ENCODE data around the gene TARBP1.

The TARBP1 gene

GRCh38 chr1:234484991-234485739, 6.2 kb upstream of the TARBP1 start:
- FAIRE-seq, result no peak

DNA sequence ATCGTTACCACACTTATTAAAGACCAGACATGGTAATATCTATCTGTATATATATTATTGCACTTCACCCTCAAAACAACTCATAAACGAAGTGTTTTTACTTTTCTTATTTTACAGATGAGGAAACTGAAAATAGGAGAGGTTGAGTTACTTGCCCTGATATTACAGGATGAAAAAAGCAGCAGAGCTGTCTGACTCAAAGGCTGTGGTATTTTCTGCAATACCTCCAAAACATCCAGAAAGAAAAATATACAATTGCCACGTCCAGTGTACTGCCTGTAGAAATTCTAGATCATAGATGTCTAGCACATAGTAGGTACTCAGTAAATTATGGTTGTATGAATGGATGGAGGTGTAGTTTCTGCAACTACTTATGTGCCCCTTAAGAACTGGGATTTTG, 5.2 kb upstream of the TARBP1 start:
- no peak for FAIRE-seq

DNA sequence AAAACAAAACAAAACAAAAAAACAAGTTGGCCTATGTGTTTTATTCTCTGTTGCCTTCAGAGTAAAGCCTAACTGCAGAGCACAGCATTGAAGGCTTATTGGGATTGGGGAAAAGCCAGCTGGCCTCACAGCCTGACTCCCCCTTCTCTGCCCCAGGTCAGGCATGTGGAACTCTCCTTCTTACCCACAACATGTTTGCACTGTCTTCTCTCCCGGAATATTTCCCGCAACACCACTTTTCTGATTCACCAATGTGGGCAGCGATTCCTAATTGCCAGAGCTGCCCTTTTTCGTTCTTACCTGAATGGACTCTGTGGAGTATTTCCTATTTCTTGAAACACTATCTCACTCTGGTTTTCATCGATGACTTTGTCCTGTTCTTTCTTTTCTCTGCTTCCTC, 2.8 kb upstream of the TARBP1 start:
- FAIRE-seq, result no peak

- no peak for FAIRE-seq
These were observed 887 bp upstream of the TARBP1 start for GRCh38 chr1:234479866-234480265.

GRCh38 chr1:234479310-234479559, 256 bp upstream of the TARBP1 start:
- no peak for FAIRE-seq

DNA sequence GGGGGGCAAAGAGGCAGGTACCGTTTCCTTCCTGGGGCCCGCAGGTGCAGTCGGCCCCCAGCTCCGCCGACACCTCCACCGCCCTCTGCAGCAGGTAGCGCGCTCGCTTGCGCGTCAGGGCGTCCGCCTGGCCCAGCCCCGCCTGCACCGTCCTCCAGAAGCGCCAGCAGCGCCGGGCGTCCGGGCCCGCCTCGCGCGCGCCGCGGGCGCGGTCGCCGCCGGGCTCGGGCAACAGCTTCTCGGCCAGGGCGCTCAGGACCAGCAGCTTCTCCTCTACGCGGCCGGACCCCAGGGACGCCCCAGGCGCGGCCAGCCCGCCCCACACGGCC, 863 bp downstream of the TARBP1 start:
- no peak for FAIRE-seq

GRCh38 chr1:234477386-234478151, 1.4 kb downstream of the TARBP1 start:
- FAIRE-seq, result no peak

DNA sequence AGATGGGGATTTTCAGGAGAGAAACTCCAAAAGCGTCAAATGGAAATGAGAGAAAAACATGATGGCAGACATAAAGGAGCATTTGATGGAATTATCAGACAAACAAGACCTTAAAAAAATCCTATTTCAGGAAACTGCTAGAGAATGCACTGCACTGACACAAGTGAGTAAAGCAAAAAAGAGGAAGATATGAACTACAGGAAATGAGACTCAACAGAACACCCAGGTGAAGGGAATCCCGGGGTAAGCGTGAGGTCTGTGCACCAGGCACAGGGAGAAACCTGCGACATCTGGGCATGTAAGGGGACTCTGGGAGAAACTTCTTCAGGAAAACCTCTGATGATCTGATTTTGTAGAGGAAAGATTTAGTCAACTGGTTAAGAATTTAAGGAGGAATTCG, 2.8 kb downstream of the TARBP1 start:
- FAIRE-seq, result no peak

- no peak for FAIRE-seq
These were observed 3.7 kb downstream of the TARBP1 start for GRCh38 chr1:234475167-234475793.

GRCh38 chr1:234474375-234474774, 4.6 kb downstream of the TARBP1 start:
- FAIRE-seq, result no peak

- no peak for FAIRE-seq
These were observed 5.9 kb downstream of the TARBP1 start for GRCh38 chr1:234473118-234473517.

DNA sequence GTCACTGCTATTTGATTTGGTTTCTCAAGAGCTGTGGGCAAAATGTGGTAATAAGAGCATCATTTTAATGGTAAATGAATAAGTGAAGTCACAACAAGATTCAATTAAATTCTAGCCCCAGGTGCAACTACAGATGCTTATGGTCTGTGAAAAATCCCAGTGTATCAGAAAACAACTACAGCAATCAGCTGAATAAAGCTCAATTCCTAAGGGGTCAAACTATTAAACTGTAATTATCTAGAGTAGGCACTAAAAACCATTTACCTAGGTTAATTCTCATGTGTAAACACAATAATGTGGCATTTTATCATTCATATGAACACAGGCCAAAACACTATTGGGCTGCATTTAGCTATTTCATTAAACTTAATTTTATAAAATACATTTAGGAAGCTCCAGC, 9.6 kb downstream of the TARBP1 start:
- FAIRE-seq, result no peak

DNA sequence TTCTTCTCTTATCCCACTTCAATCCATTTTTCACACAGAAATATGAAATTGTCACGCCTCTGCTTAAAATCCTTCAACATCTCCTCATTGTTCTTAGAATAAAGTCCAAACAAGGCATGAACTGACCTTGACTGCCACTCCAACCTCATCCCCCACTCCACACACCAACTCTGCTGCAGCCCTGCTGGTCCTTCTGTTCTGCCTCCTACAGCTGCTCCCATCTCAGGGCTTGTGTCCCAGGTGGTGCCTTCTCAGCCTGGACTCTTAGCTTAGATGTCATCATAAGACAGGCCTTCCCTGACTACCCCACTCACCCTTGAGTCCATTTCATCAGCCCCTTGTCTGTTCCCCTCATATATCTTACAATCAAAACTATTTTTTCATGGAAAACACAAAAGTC, 10.4 kb downstream of the TARBP1 start:
- FAIRE-seq, result no peak

- FAIRE-seq, result no peak
These were observed 11.2 kb downstream of the TARBP1 start for GRCh38 chr1:234467821-234468220.

DNA sequence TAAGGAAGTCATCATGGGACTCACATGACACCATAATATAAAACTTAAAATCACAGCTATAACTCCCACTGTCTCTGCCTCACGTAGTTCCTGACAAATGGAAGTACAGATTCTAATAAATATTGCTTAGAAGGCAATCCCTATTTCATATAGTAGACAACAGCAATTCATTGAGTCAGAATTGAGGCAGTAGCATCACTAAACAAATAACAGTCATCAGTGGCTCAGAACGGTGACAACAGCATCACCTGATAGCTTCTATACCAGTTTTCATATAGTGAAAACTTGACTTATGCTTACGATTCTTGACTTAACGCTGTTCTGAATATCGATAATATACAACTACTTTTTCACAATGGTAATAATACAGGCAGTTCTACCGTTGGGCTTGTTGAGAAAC, 12.0 kb downstream of the TARBP1 start:
- no peak for FAIRE-seq

- no peak for FAIRE-seq
These were observed 15.2 kb downstream of the TARBP1 start for GRCh38 chr1:234463749-234464148.

- no peak for FAIRE-seq
These were observed 18.3 kb downstream of the TARBP1 start for GRCh38 chr1:234460652-234461051.

- FAIRE-seq, result no peak
These were observed 20.5 kb downstream of the TARBP1 start for GRCh38 chr1:234458352-234459017.

GRCh38 chr1:234454926-234455325, 24.1 kb downstream of the TARBP1 start:
- no peak for FAIRE-seq

- no peak for FAIRE-seq
These were observed 26.5 kb downstream of the TARBP1 start for GRCh38 chr1:234452406-234452965.

- no peak for FAIRE-seq
These were observed 38.6 kb downstream of the TARBP1 start for GRCh38 chr1:234440348-234440747.

DNA sequence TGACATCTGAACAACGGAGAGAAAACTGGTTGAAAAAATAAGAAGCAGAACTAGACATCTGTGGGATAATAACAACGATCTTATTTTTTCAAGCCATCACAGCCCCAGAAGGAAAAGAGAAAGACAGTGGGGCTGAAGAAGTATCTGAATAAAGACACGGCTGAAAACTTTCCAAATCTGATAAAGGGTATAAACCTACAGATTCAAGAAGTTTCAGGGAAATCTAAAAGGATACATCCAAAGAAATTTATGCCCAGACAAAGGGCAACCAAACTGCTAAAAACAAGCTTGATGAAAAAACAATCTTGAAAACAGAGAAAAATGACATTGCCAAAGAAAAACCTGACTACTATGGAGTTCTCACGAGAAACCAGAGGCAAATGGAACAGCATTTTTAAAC, 40.4 kb downstream of the TARBP1 start:
- FAIRE-seq, result no peak

GRCh38 chr1:234437423-234438171, 41.4 kb downstream of the TARBP1 start:
- no peak for FAIRE-seq

Data from colon (tissue), 2 donors.